SK-N-SH treated with all-trans-retinoic acid at 6 μM for 48 hours (cell line): Measurements from ENCODE around the gene CD4.

Experiments used
- ATAC-seq: fragments of 200-7000 bp; cut with Tn5 transposase; 3 replicates; pipeline ENCODE4 v1.9.1; 2020; ENCODE audit warnings: mild to moderate bottlenecking, moderate library complexity
- ARNTL ChIP-seq: fragments of 450-650 bp; formaldehyde crosslinking; IDR thresholded peaks from 2 replicates; pipeline ENCODE4 v1.5.0; 2020; ENCODE audit warnings: low read depth, mild to moderate bottlenecking, moderate library complexity, borderline replicate concordance
- BACH2 ChIP-seq: fragments of 250-450 bp; sonication (Bioruptor Pico); IDR thresholded peaks from 2 replicates; pipeline ENCODE4 v1.9.0; 2021; ENCODE audit warnings: mild to moderate bottlenecking, borderline replicate concordance
- CSDC2 ChIP-seq: fragments of 250-450 bp; sonication (Bioruptor Pico); IDR thresholded peaks from 2 replicates; pipeline ENCODE4 v1.5.0; 2020; ENCODE audit warnings: mild to moderate bottlenecking, moderate library complexity
- ESRRG ChIP-seq: fragments of 250-450 bp; sonication (Bioruptor Pico); IDR thresholded peaks from 2 replicates; pipeline ENCODE4 v1.6.1; 2021; ENCODE audit warnings: mild to moderate bottlenecking
- GLIS3 ChIP-seq: fragments of 250-450 bp; sonication (Bioruptor Pico); IDR thresholded peaks from 2 replicates; pipeline ENCODE4 v1.5.0; 2020; ENCODE audit warnings: mild to moderate bottlenecking, moderate library complexity
- ISL1 ChIP-seq: fragments of 250-450 bp; sonication (Bioruptor Pico); IDR thresholded peaks from 2 replicates; pipeline ENCODE4 v2.1.2; 2022; ENCODE audit warnings: mild to moderate bottlenecking, moderate library complexity
- OSR1 ChIP-seq: fragments of 250-450 bp; sonication (Bioruptor Pico); IDR thresholded peaks from 2 replicates; pipeline ENCODE4 v1.8.0; 2022; ENCODE audit warnings: moderate library complexity, mild to moderate bottlenecking, inconsistent platforms
- POU6F1 ChIP-seq: fragments of 250-450 bp; sonication (Bioruptor Pico); IDR thresholded peaks from 2 replicates; pipeline ENCODE4 v1.8.0; 2021; ENCODE audit warnings: low read depth, mild to moderate bottlenecking, moderate library complexity, borderline replicate concordance
- RARB ChIP-seq: fragments of 250-450 bp; sonication (Bioruptor Pico); IDR thresholded peaks from 2 replicates; pipeline ENCODE4 v1.8.0; 2021; ENCODE audit warnings: mild to moderate bottlenecking, moderate library complexity
- SNAI2 ChIP-seq: fragments of 250-450 bp; sonication (Bioruptor Pico); IDR thresholded peaks from 2 replicates; pipeline ENCODE4 v1.5.0; 2020; ENCODE audit warnings: mild to moderate bottlenecking, moderate library complexity
- TCF4 ChIP-seq: fragments of 250-450 bp; sonication (Bioruptor Pico); IDR thresholded peaks from 2 replicates; pipeline ENCODE4 v1.8.0; 2021; ENCODE audit warnings: mild to moderate bottlenecking, moderate library complexity, borderline replicate concordance
- TOX ChIP-seq: fragments of 250-450 bp; sonication (Bioruptor Pico); IDR thresholded peaks from 2 replicates; pipeline ENCODE4 v1.8.0; 2021; ENCODE audit warnings: mild to moderate bottlenecking, moderate library complexity, borderline replicate concordance
- ZC3H10 ChIP-seq: fragments of 250-450 bp; sonication (Bioruptor Pico); IDR thresholded peaks from 2 replicates; pipeline ENCODE4 v1.5.1; 2021; ENCODE audit warnings: mild to moderate bottlenecking, moderate library complexity
- ZFP3 ChIP-seq: fragments of 250-450 bp; sonication (Bioruptor Pico); IDR thresholded peaks from 2 replicates; pipeline ENCODE4 v1.5.0; 2020; ENCODE audit warnings: mild to moderate bottlenecking, moderate library complexity
- ZFP30 ChIP-seq: fragments of 450-650 bp; formaldehyde crosslinking; IDR thresholded peaks from 2 replicates; pipeline ENCODE4 v1.5.0; 2022; ENCODE audit warnings: mild to moderate bottlenecking, moderate library complexity
- ZNF565 ChIP-seq: fragments of 450-650 bp; formaldehyde crosslinking; conservative IDR thresholded peaks from 2 replicates; pipeline ENCODE4 v1.5.0; 2020; ENCODE audit warnings: low read depth, mild to moderate bottlenecking, moderate library complexity
- ZNF70 ChIP-seq: fragments of 450-650 bp; formaldehyde crosslinking; IDR thresholded peaks from 2 replicates; pipeline ENCODE4 v1.5.0; 2020; ENCODE audit warnings: mild to moderate bottlenecking, moderate library complexity
- ZNF8 ChIP-seq: fragments of 450-650 bp; formaldehyde crosslinking; IDR thresholded peaks from 2 replicates; pipeline ENCODE4 v1.5.0; 2020; ENCODE audit warnings: mild to moderate bottlenecking, moderate library complexity
- TF ChIP-seq, protein P1 (sequence below): fragments of 250-450 bp; sonication (Bioruptor Pico); IDR thresholded peaks from 2 replicates; pipeline ENCODE4 v1.5.1; 2020; ENCODE audit warnings: low read depth, mild to moderate bottlenecking, moderate library complexity
- TF ChIP-seq, protein P2 (sequence below): fragments of 250-450 bp; sonication (Bioruptor Pico); IDR thresholded peaks from 2 replicates; pipeline ENCODE4 v1.5.0; 2020; ENCODE audit warnings: mild to moderate bottlenecking, moderate library complexity

Gene CD4

DNA sequence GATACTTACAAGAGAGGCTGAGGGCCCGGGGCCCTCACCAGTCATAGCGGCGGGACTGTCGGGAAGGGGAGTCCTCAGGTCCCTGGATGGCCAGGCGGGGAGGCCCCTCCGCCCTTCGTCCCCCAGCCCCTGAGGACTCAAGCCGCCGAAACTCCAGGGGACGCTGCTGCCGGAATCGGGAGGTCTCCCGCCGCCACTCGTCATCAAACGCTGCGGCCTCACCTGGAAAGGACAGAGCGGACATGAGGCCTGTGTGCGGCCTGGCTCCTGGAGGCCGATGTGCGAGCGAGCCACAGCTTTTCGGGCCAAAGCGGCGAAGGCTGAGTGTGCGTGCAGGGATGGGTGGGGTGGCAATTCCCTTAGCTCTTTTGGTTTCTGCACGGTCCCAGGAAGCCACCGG, 40.6 kb upstream of the CD4 start:
- no peak for TF ChIP-seq SNAI2 (CRISPR knock-in tag)
- no peak for ATAC-seq

GRCh38 chr12:6750506-6750905, 38.8 kb upstream of the CD4 start:
- no peak for TF ChIP-seq ZNF565 (CRISPR knock-in tag)
- no peak for ATAC-seq

DNA sequence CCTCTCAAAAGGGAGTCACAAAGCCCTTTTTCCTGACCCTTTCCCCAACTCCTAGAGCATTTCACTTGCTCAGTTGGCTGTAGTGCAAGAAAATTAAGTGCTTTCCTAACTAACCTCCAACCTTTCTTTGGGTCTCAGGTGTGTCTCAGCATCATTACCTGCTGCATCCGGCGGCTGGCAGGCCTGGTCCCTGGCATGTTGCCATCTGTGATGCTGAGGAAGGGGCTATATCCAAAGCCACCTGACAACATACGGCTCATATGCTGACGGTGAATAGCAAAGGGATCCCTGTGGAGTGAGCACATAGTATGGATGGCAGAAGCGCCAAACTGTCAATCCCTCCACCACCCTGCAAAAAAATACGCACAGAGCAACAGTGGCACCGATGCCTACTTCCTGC, 37.6 kb upstream of the CD4 start:
- no peak for ATAC-seq

GRCh38 chr12:6752167-6752920, 37.0 kb upstream of the CD4 start:
- ATAC-seq: peak; percentile 56

More for the DNA sequence above, 37.6 kb upstream of the CD4 start:
- TF ChIP-seq POU6F1 (CRISPR knock-in tag) (no peak), ESRRG (CRISPR knock-in tag) (no peak), ZFP30 (CRISPR knock-in tag) (no peak), ZNF70 (CRISPR knock-in tag) (no peak), ZFP3 (CRISPR knock-in tag) (no peak), TOX (CRISPR knock-in tag) (no peak), ISL1 (no peak), BACH2 (CRISPR knock-in tag) (no peak), SNAI2 (CRISPR knock-in tag) (no peak), ZC3H10 (CRISPR knock-in tag) (no peak), OSR1 (CRISPR knock-in tag) (no peak), TCF4 (CRISPR knock-in tag) (no peak)
- TF ChIP-seq, protein P1, sequence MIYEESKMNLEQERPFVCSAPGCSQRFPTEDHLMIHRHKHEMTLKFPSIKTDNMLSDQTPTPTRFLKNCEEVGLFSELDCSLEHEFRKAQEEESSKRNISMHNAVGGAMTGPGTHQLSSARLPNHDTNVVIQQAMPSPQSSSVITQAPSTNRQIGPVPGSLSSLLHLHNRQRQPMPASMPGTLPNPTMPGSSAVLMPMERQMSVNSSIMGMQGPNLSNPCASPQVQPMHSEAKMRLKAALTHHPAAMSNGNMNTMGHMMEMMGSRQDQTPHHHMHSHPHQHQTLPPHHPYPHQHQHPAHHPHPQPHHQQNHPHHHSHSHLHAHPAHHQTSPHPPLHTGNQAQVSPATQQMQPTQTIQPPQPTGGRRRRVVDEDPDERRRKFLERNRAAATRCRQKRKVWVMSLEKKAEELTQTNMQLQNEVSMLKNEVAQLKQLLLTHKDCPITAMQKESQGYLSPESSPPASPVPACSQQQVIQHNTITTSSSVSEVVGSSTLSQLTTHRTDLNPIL (CRISPR knock-in tag): no peak

More at GRCh38 chr12:6752167-6752920, 37.0 kb upstream of the CD4 start:
- TF ChIP-seq TOX (CRISPR knock-in tag): no peak
- no peak for TF ChIP-seq RARB (CRISPR knock-in tag)
- TF ChIP-seq GLIS3 (CRISPR knock-in tag): no peak
- TF ChIP-seq TCF4 (CRISPR knock-in tag): no peak
- no peak for TF ChIP-seq ESRRG (CRISPR knock-in tag)
- TF ChIP-seq ZFP3 (CRISPR knock-in tag): no peak
- no peak for TF ChIP-seq ZNF8
- TF ChIP-seq, protein P2, sequence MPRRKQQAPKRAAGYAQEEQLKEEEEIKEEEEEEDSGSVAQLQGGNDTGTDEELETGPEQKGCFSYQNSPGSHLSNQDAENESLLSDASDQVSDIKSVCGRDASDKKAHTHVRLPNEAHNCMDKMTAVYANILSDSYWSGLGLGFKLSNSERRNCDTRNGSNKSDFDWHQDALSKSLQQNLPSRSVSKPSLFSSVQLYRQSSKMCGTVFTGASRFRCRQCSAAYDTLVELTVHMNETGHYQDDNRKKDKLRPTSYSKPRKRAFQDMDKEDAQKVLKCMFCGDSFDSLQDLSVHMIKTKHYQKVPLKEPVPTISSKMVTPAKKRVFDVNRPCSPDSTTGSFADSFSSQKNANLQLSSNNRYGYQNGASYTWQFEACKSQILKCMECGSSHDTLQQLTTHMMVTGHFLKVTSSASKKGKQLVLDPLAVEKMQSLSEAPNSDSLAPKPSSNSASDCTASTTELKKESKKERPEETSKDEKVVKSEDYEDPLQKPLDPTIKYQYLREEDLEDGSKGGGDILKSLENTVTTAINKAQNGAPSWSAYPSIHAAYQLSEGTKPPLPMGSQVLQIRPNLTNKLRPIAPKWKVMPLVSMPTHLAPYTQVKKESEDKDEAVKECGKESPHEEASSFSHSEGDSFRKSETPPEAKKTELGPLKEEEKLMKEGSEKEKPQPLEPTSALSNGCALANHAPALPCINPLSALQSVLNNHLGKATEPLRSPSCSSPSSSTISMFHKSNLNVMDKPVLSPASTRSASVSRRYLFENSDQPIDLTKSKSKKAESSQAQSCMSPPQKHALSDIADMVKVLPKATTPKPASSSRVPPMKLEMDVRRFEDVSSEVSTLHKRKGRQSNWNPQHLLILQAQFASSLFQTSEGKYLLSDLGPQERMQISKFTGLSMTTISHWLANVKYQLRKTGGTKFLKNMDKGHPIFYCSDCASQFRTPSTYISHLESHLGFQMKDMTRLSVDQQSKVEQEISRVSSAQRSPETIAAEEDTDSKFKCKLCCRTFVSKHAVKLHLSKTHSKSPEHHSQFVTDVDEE (CRISPR knock-in tag): no peak
- no peak for TF ChIP-seq ISL1
- TF ChIP-seq ZC3H10 (CRISPR knock-in tag): no peak
- no peak for TF ChIP-seq ARNTL (CRISPR knock-in tag)
- no peak for TF ChIP-seq OSR1 (CRISPR knock-in tag)
- TF ChIP-seq CSDC2: no peak
- TF ChIP-seq BACH2 (CRISPR knock-in tag): no peak
- TF ChIP-seq ZFP30 (CRISPR knock-in tag): no peak
